ENCODE data around the gene ASH1L. TPM values are rescaled to one million over a fixed set of nuclear protein-coding genes. Genes with fewer than 3 reads are reported as not detected.

Gene ASH1L
- total RNA-seq, 1 experiment from 2014 or later: 29.3 TPM

DNA sequence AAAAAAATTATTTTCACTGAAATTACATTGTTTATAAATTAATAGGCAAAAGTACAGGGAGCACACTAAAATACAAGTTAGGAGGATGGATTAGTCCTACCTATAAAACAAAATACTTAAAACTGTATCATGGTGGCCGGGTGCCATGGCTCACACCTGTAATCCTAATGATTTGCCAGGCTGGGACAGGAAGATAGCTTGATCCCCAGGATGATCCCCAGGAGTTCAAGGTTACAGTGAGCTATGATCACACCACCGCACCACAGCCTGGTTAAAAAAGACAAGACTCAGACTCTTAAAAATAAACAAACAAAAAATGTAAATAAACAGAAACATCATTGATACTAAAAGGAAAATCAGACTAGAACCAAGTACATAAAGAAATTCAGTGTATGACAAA is 53.5 kb downstream of the ASH1L start:
- DNase-seq (ENCODE audit: low spot score): no peak
- H3K4me3 Mint-ChIP-seq: no peak overlapping the region
- CTCF ChIA-PET: no interaction called here

DNA sequence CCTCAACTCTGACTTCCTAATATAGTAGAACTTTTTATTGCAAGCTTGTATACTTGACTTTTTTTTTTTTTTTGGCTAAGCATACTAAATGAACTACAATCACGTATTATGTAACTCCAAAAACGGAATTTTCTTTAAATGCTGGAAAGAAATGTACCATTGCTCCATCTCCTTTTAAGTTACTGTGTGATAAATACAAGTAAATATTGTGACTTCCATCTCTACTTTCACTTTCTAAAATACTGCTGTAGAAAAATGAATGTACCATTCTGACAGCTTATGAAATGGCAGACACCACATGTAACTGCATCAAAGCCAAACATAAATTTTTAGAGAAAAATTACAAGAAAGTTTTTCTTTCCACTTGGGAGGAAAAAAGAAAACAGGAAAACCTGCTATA is 54.7 kb downstream of the ASH1L start:
- Mint-ChIP-seq H3K4me3 (no peak overlapping the region), H3K27me3 (ENCODE audit: low read depth) (no peaks in the 10 kb centered on the region), H3K27ac (no peak overlapping the region), H3K4me1 (no peaks in the 10 kb centered on the region), H3K36me3 (peaks cover 4% of the 10 kb centered on the region; the same call in 1 of the 2 replicates), H3K9me3 (no peaks in the 10 kb centered on the region; the same call in 1 of the 2 replicates)
- CTCF ChIA-PET: no interaction called here
- POLR2A ChIA-PET: no interaction called here
- DNase-seq (ENCODE audit: low spot score) (no peak), ATAC-seq (no peak)
- TF ChIP-seq SMAD4 (CRISPR knock-in tag; IDR thresholded peaks at IDR 0.05) (no peak), OVOL2 (CRISPR knock-in tag; IDR thresholded peaks at IDR 0.05; ENCODE audit: borderline replicate concordance) (no peak), RELA (CRISPR knock-in tag; IDR thresholded peaks at IDR 0.05; ENCODE audit: borderline replicate concordance) (no peak), ATF1 (CRISPR knock-in tag; IDR thresholded peaks at IDR 0.05) (no peak)
- TF ChIP-seq, protein P1, sequence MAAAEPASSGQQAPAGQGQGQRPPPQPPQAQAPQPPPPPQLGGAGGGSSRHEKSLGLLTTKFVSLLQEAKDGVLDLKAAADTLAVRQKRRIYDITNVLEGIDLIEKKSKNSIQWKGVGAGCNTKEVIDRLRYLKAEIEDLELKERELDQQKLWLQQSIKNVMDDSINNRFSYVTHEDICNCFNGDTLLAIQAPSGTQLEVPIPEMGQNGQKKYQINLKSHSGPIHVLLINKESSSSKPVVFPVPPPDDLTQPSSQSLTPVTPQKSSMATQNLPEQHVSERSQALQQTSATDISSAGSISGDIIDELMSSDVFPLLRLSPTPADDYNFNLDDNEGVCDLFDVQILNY (CRISPR knock-in tag; IDR thresholded peaks at IDR 0.05): no peak
- TF ChIP-seq, protein P2, sequence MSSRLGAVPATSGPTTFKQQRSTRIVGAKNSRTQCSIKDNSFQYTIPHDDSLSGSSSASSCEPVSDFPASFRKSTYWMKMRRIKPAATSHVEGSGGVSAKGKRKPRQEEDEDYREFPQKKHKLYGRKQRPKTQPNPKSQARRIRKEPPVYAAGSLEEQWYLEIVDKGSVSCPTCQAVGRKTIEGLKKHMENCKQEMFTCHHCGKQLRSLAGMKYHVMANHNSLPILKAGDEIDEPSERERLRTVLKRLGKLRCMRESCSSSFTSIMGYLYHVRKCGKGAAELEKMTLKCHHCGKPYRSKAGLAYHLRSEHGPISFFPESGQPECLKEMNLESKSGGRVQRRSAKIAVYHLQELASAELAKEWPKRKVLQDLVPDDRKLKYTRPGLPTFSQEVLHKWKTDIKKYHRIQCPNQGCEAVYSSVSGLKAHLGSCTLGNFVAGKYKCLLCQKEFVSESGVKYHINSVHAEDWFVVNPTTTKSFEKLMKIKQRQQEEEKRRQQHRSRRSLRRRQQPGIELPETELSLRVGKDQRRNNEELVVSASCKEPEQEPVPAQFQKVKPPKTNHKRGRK (CRISPR knock-in tag; IDR thresholded peaks at IDR 0.05; ENCODE audit: borderline replicate concordance): no peak
- TF ChIP-seq, protein P3, sequence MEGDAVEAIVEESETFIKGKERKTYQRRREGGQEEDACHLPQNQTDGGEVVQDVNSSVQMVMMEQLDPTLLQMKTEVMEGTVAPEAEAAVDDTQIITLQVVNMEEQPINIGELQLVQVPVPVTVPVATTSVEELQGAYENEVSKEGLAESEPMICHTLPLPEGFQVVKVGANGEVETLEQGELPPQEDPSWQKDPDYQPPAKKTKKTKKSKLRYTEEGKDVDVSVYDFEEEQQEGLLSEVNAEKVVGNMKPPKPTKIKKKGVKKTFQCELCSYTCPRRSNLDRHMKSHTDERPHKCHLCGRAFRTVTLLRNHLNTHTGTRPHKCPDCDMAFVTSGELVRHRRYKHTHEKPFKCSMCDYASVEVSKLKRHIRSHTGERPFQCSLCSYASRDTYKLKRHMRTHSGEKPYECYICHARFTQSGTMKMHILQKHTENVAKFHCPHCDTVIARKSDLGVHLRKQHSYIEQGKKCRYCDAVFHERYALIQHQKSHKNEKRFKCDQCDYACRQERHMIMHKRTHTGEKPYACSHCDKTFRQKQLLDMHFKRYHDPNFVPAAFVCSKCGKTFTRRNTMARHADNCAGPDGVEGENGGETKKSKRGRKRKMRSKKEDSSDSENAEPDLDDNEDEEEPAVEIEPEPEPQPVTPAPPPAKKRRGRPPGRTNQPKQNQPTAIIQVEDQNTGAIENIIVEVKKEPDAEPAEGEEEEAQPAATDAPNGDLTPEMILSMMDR (IDR thresholded peaks at IDR 0.05): no peak
- TF ChIP-seq, protein P4, sequence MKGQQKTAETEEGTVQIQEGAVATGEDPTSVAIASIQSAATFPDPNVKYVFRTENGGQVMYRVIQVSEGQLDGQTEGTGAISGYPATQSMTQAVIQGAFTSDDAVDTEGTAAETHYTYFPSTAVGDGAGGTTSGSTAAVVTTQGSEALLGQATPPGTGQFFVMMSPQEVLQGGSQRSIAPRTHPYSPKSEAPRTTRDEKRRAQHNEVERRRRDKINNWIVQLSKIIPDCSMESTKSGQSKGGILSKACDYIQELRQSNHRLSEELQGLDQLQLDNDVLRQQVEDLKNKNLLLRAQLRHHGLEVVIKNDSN (CRISPR knock-in tag; IDR thresholded peaks at IDR 0.05): no peak

More for the DNA sequence above, 53.5 kb downstream of the ASH1L start:
- peaks cover 4% of the 10 kb centered on the region; the same call in 1 of the 2 replicates for H3K36me3 Mint-ChIP-seq
- H3K4me1 Mint-ChIP-seq: no peaks in the 10 kb centered on the region
- ATAC-seq: no peak
- POLR2A ChIA-PET: no interaction called here
- H3K27ac Mint-ChIP-seq: no peak overlapping the region
- TF ChIP-seq KAT7 (CRISPR knock-in tag; IDR thresholded peaks at IDR 0.05; ENCODE audit: borderline replicate concordance) (no peak), FOXP1 (CRISPR knock-in tag; IDR thresholded peaks at IDR 0.05; ENCODE audit: borderline replicate concordance) (no peak), RELA (CRISPR knock-in tag; IDR thresholded peaks at IDR 0.05; ENCODE audit: borderline replicate concordance) (no peak), ETV6 (CRISPR knock-in tag; IDR thresholded peaks at IDR 0.05) (no peak), NR2C2 (CRISPR knock-in tag; IDR thresholded peaks at IDR 0.05) (no peak), ZNF423 (CRISPR knock-in tag; IDR thresholded peaks at IDR 0.05) (no peak), ZNF317 (CRISPR knock-in tag; IDR thresholded peaks at IDR 0.05; ENCODE audit: borderline replicate concordance, low read depth) (no peak), SOX15 (CRISPR knock-in tag; IDR thresholded peaks at IDR 0.05) (no peak), ZNF671 (CRISPR knock-in tag; IDR thresholded peaks at IDR 0.05) (no peak), GTF2I (CRISPR knock-in tag; conservative IDR thresholded peaks at IDR 0.05) (no peak)
- TF ChIP-seq, protein P5, sequence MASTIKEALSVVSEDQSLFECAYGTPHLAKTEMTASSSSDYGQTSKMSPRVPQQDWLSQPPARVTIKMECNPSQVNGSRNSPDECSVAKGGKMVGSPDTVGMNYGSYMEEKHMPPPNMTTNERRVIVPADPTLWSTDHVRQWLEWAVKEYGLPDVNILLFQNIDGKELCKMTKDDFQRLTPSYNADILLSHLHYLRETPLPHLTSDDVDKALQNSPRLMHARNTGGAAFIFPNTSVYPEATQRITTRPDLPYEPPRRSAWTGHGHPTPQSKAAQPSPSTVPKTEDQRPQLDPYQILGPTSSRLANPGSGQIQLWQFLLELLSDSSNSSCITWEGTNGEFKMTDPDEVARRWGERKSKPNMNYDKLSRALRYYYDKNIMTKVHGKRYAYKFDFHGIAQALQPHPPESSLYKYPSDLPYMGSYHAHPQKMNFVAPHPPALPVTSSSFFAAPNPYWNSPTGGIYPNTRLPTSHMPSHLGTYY (CRISPR knock-in tag; IDR thresholded peaks at IDR 0.05): no peak
- TF ChIP-seq, protein P6, sequence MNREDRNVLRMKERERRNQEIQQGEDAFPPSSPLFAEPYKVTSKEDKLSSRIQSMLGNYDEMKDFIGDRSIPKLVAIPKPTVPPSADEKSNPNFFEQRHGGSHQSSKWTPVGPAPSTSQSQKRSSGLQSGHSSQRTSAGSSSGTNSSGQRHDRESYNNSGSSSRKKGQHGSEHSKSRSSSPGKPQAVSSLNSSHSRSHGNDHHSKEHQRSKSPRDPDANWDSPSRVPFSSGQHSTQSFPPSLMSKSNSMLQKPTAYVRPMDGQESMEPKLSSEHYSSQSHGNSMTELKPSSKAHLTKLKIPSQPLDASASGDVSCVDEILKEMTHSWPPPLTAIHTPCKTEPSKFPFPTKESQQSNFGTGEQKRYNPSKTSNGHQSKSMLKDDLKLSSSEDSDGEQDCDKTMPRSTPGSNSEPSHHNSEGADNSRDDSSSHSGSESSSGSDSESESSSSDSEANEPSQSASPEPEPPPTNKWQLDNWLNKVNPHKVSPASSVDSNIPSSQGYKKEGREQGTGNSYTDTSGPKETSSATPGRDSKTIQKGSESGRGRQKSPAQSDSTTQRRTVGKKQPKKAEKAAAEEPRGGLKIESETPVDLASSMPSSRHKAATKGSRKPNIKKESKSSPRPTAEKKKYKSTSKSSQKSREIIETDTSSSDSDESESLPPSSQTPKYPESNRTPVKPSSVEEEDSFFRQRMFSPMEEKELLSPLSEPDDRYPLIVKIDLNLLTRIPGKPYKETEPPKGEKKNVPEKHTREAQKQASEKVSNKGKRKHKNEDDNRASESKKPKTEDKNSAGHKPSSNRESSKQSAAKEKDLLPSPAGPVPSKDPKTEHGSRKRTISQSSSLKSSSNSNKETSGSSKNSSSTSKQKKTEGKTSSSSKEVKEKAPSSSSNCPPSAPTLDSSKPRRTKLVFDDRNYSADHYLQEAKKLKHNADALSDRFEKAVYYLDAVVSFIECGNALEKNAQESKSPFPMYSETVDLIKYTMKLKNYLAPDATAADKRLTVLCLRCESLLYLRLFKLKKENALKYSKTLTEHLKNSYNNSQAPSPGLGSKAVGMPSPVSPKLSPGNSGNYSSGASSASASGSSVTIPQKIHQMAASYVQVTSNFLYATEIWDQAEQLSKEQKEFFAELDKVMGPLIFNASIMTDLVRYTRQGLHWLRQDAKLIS (CRISPR knock-in tag; IDR thresholded peaks at IDR 0.05; ENCODE audit: borderline replicate concordance): no peak
- TF ChIP-seq, protein P7, sequence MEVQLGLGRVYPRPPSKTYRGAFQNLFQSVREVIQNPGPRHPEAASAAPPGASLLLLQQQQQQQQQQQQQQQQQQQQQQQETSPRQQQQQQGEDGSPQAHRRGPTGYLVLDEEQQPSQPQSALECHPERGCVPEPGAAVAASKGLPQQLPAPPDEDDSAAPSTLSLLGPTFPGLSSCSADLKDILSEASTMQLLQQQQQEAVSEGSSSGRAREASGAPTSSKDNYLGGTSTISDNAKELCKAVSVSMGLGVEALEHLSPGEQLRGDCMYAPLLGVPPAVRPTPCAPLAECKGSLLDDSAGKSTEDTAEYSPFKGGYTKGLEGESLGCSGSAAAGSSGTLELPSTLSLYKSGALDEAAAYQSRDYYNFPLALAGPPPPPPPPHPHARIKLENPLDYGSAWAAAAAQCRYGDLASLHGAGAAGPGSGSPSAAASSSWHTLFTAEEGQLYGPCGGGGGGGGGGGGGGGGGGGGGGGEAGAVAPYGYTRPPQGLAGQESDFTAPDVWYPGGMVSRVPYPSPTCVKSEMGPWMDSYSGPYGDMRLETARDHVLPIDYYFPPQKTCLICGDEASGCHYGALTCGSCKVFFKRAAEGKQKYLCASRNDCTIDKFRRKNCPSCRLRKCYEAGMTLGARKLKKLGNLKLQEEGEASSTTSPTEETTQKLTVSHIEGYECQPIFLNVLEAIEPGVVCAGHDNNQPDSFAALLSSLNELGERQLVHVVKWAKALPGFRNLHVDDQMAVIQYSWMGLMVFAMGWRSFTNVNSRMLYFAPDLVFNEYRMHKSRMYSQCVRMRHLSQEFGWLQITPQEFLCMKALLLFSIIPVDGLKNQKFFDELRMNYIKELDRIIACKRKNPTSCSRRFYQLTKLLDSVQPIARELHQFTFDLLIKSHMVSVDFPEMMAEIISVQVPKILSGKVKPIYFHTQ (CRISPR knock-in tag; IDR thresholded peaks at IDR 0.05): no peak
- TF ChIP-seq, protein P8, sequence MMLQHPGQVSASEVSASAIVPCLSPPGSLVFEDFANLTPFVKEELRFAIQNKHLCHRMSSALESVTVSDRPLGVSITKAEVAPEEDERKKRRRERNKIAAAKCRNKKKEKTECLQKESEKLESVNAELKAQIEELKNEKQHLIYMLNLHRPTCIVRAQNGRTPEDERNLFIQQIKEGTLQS (CRISPR knock-in tag; conservative IDR thresholded peaks at IDR 0.05): no peak
- TF ChIP-seq, protein P9, sequence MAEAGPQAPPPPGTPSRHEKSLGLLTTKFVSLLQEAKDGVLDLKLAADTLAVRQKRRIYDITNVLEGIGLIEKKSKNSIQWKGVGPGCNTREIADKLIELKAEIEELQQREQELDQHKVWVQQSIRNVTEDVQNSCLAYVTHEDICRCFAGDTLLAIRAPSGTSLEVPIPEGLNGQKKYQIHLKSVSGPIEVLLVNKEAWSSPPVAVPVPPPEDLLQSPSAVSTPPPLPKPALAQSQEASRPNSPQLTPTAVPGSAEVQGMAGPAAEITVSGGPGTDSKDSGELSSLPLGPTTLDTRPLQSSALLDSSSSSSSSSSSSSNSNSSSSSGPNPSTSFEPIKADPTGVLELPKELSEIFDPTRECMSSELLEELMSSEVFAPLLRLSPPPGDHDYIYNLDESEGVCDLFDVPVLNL (CRISPR knock-in tag; IDR thresholded peaks at IDR 0.05; ENCODE audit: borderline replicate concordance, low read depth): no peak
- H3K9me3 Mint-ChIP-seq: no peaks in the 10 kb centered on the region; the same call in 1 of the 2 replicates
- no peaks in the 10 kb centered on the region for H3K27me3 Mint-ChIP-seq (ENCODE audit: low read depth)

Data from WTC11 (cell line).